ENCODE measurements around the gene NANS.
"Not testable (repeated sequence)": the region's sequence is repeated elsewhere in the genome, so short reads cannot be mapped to it uniquely, and the experiment has no call there.

Gene NANS, protein sequence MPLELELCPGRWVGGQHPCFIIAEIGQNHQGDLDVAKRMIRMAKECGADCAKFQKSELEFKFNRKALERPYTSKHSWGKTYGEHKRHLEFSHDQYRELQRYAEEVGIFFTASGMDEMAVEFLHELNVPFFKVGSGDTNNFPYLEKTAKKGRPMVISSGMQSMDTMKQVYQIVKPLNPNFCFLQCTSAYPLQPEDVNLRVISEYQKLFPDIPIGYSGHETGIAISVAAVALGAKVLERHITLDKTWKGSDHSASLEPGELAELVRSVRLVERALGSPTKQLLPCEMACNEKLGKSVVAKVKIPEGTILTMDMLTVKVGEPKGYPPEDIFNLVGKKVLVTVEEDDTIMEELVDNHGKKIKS

DNA sequence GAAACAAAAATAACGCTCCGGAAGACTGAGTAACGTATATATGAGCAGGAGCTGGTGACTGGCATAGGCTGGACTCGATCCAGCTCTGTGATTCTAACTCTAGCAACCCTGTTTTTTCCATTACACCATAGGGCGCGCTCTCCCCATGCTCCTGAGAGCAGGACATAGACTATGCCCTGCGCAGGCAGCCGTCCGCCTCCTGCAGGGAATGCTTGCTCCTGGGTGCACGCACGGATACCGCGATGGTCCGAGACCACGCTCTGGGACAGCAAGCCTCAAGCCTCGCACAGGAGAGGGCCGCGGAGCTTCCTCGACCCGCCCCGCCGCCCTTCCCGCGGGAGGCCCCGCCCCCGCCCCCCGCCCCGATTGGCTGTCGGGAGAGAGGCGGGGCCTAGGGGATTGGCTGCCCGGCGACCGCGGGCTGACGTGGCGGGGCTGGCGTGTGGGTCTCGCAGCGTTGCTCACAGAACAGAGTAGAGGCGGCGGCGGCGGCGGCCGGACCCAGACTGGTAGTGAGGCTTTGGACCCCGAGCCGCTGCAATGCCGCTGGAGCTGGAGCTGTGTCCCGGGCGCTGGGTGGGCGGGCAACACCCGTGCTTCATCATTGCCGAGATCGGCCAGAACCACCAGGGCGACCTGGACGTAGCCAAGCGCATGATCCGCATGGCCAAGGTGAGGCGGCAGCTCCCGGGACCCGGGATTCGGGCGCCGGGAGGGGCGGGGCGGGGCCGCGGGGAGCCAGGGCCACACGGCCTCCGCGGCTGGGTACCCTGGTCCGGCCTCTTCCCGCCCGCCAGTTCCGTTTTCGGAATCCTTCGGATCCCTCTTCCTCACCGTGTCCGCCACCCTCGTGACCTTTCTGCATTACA, at the start of gene NANS:
TSS of gene NANS (plus strand) at position 464 of the 869 bp plus-strand sequence. CDS start at position 541, 77 bp downstream.
- no peak for FAIRE-seq

DNA sequence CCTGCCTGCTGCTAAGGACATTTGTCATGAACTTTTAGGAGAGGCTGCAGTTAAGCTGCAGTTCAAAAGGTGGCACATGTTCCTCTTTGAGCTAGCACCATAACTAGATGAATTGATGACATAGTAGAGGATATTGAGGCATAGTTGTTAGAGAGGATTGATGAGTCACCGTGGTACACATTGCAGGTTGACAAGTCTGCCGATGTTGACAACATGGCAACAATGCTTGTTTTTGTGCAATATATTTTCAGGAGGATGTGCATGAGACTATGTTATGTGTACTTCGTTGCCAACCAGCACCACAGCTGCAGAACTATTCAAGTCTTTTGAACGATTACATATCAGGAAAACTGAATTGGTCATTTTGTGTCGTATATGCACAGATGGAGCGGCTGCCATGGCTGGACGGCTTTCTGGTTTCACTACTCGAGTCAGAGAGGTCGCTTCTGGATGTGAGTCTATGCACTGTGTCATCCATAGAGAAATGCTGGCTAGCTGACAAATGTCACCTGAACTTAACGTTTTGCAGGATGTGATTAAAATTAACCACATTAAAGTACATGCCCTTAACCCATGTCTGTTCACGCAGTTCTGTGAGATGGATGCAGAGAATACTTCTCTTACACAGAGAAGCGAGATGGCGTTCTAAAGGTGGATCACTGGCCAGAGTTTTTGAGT, 49.1 kb upstream of the NANS start:
- no peak for FAIRE-seq

DNA sequence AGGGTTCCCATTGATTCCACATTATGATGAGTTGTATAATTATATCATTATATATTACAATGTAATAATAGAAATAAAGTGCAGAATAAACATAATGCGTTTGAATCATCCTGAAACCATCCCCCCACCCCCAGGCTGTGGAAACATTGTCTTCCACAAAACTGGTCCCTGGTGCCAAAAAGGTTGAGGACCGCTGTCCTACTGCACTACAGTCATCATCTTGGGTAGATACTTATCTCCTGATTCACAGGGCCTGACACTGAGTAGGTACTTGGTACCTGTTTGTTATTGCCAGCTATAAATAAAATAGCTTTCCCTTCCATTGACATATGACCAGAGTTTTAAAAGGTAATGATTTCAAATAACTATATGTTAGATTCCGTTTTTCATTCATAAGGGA, 47.8 kb upstream of the NANS start:
- no peak for FAIRE-seq

DNA sequence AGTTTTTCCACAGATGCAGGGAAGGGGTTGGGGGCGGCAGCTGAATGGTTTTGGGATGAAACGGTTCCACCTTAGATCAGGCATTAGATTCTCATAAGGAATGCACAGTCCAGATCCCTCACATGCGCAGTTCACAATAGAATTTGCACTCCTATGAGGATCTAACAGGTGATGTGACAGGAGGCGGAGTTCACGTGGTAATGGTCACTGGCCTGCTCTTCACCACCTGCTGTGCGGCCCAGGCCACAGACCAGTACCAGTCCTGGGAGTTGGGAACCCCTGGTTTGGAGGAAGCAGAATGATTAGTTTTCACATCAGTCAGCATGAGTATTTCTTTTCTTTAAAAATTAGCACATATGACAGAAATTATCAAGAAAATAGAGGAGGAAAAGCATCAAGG, 47.1 kb upstream of the NANS start:
- no peak for FAIRE-seq

DNA sequence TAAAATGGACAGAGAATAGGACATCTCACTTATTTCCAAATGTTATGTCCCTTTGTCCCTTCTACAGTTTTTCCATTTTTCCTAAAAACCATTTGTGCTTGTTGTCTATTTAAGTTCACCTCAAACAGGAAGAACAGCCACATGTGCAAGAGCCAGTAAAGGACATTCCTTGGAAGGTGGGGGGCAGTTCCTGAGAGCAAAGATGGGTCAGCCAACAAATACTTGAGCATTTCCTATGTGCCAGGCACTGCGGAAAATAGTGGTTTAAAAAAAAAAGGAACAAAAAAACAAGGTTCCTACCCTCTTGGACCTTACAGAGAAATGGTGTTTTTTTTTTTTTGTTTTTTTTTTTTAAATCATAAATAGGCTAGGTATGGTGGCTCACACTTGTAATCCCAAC, 46.6 kb upstream of the NANS start:
- FAIRE-seq: no peak

DNA sequence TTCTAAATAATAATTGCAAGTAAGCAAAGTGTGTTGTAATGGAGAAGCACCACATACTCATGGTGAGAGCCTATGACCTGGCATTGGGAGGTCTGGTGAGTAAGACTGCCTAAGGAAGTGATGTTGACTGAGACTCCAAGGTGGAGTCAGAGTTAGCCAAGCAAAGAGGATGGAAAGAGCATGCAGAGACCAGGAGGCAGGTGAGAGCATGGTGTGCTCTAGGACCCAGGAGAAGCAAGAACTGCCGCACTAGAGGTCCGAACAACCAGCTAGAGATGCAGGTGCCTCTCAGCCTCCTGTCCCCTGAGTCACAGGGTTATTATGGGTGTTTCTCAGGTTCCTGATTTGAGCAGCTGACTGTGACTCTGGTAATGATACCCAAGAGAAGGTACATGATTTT, 46.1 kb upstream of the NANS start:
- FAIRE-seq: no peak

DNA sequence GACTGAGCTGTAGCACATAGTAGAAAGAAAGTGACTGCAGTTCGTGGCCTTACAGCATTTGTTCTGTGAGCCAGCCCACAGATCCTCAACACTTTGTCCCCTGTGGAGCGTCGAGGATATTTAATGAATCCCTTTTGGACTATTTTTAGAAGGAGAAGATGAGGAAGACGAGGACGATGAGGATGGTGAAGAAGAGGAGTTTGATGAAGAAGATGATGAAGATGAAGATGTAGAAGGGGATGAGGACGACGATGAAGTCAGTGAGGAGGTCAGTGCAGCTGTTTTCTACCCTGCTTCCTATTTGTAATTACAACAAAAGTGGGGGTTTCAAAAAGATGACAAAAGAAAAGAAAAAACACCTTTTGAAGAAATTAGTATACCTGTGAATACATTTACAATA, 45.4 kb upstream of the NANS start:
- FAIRE-seq: no peak

DNA sequence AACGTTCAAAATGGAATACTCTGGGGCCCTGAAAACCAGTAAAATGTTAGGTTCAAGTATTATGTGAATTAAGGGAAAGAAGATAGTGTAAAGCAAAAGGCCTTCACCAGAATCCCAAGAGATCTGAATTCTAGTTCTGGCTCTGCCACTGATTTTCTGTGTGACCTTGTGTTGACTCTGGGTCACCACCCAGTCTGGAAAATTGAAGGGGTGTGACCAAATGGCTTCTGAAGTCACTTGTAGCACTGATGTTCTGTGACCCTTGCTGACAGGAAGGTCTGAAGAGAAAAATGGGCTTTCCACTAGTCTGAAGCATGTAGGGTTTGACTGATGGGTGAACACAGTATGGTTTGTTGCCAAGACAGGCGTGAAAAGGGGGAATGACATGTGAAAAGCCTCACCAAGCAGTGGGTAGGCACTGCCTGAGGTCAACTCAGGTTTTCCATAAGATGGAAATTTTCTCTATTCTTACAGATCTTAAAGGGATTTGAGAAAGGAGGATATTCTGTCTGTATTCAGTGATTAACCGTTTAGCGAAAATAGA, 40.3 kb upstream of the NANS start:
- no peak for FAIRE-seq

DNA sequence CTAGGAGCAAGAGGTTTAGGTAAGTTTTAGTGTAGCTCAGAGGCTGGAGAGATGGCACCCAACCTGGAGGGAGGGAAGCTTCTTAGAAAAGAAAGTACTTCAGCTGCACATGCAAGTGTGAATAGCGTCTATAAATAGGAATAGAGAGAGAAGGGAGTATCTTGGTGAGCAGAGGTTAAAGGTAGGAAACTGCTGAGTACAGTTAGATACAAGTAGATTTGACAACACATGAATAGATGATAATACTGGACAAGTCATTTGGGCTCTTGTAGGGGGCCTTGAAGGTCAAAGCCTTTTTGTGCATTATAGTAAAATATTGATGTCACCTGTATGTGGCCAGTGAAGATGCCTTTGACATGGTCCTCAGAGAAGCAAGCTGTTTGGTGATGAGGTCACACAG, 39.2 kb upstream of the NANS start:
- FAIRE-seq: no peak

DNA sequence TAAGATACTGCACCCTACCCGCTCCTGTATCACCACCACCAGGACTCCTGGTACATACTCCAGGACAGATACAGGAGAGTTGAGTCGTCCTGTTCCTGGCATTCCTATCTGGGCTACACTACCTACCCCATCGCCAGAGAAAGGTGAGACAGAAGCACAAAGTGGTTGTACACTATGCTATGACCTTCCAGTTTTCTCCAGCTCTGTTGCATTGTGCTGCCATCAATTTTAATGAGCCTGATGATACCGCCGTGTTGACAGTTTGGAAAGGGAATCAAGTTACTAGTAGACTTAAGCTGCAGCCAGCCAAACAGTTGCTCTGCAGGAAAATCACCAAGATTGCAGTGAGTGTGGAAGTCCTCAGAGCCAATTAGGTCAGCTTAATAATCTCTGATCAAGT, 38.2 kb upstream of the NANS start:
- no peak for FAIRE-seq

DNA sequence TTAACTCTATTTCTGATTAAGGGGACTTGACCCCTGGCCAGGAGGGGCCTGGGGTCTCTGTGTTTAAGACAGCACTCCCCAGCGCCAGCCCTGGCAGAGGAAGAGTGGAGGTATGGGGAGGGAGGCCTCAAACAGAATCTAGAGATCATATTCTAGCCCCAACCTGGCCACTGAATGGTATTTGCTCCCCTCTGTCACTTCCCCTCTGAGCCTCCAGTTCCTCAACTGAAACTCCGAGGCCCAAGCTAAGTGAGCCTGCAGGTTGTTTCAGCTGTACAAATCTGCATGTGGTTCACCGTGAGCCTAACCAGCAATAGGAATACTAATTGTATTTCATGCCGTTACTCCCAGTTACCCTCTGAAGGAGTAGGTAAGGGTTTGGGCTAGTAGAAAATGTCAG, 37.4 kb upstream of the NANS start:
- no peak for FAIRE-seq

DNA sequence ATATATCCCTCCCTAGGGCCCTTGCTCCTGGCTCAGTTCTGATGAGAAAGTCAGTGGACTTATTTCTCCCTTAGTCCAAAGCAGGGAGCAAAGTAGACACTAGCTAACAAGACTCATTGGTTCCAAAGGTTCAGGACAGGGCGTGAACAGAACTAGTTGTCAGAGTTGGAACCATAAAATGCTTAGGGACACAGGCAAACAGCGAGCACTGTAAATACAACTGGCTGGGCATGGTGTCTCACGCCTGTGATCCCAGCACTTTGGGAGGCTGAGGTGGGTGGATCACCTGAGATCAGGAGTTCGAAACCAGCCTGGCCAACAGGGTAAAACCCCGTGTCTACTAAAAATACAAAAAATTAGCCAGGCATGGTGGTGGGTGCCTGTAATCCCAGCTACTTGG, 36.7 kb upstream of the NANS start:
- not testable (repeated sequence) for FAIRE-seq

DNA sequence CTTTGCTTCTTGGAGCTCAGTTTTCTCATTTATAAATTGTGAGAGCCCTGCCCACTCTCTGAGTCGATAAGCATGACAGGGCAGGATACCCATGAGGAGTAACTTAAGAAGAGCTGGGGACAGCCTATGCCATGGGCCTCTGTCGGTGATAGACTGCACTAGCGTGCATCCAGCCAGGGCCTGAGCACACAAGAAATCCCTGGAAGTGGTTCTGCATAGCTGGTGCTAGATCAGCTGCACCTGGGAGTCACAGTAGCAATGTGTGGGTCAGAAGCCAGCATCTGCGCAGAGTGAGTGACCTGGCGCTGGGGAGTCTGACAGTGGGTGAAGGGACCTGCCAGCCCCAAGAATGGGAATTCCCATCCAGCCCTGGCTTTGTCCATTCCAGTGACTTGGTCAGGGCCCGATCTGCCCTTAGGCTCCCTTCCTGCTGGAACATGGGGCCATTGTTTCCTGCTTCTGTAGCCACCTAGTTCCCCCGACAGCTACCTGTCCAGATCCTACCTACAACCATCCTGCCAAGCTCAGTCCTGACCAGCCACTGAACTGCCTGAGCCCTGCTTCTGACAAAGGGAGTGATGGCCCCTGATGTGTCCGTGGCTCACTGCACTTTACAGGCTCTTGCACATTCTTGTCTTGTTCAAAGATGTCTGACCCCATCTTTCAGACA, 35.9 kb upstream of the NANS start:
- FAIRE-seq: no peak

DNA sequence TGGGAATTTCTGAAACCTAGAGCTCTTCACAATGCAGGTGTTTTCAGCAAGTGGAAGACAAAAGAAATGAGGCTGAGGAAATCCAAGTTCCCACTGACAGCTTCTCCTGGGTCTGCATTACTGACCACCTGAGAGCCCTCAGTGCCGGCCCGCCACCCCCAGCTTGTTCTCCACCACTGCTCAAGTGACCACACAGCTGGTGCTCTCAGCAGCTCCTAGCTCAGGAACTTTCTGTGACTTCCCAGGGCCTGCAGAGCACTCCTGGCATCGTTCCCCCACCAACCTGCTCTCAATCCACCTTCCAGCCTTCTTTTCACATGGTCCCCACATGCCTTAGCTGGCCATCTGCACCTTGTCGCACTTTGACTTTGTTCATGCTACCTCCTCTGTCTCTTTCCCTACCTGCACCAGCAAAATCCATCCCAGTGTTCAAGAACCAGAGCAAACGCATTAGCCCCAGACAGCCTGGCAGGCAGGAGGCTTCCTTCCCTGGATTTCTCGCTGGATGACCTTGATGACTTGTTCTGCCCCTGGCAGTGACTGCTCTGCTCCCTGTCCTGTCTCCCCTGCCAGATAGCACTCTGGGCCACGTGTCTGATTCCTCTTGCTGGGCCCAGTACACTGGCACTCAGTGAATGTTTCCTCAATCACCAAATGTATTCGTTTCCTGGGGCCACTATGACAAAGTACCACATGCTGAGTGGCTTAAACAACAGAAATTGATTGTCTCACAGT, 35.1 kb upstream of the NANS start:
- FAIRE-seq: no peak

DNA sequence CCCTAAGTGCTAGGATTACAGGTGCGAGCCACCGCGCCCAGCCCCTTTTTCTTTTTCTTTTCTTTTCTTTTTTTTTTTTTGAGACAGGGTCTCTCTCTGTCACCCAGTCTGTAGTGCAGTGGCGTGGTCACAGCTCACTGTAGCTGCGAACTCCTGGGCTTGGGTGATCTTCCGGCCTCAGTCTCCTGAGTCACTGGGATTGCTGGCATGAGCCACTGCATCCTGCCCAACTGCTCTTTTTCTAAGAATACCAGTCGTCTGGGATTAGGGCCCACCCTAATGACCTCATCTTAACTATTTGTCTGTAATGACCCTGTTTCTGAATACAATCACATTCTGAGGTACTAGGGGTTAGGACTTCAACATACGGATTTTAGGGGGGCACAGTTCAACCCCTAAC, 34.1 kb upstream of the NANS start:
- no peak for FAIRE-seq

DNA sequence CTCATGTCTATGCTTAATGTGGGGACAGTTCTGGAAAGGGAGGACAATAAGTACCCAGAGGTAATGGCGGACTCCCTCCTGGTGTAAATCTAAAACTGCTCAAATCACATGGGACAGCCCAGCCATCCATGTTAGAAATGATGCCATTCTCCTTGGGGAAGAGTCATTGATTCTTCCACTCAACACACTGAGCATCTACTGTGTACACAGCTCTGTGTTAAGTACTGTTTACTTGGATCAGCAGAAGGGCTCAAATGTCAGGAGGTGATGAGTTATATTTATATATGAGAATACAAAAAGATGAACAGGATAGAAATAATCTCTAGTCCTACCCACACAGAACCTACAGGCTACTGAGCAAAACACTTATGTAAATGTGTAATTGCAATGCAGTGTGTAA, 31.8 kb upstream of the NANS start:
- no peak for FAIRE-seq

DNA sequence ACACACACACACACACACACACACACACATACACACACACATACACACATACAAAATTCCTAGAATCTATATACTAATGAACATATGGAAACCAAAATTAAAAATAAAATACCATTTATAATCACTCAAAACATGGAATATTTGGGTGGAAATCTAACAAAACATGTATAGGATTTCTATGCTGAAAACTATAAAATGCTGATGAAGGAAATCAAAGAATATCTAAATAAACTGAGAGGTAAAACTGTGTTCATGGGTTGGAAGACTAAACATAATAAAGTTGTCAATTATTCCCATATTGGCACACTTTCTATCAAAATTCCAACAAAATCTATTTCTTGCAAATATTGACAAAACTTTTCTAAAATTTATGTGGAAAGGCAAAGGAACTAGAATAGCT, 25.4 kb upstream of the NANS start:
- FAIRE-seq: no peak

DNA sequence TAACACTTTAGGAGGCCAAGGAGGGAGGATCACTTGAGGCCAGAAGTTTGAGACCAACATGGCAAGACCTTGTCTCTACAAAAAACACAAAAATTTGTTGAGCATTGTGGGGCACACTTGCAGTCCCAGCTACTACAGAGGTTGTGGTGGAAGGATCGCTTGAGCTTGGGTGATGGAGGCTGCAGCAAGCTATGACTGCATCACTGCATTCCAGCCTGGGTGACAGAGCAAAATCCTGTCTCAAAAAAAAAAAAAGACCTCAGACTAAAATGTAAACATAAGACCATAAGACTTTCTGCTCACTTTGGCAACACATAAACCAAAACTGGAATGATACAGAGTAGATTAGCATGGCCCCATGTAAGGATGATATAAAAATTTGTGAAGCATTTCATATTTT, 24.6 kb upstream of the NANS start:
- FAIRE-seq: no peak

DNA sequence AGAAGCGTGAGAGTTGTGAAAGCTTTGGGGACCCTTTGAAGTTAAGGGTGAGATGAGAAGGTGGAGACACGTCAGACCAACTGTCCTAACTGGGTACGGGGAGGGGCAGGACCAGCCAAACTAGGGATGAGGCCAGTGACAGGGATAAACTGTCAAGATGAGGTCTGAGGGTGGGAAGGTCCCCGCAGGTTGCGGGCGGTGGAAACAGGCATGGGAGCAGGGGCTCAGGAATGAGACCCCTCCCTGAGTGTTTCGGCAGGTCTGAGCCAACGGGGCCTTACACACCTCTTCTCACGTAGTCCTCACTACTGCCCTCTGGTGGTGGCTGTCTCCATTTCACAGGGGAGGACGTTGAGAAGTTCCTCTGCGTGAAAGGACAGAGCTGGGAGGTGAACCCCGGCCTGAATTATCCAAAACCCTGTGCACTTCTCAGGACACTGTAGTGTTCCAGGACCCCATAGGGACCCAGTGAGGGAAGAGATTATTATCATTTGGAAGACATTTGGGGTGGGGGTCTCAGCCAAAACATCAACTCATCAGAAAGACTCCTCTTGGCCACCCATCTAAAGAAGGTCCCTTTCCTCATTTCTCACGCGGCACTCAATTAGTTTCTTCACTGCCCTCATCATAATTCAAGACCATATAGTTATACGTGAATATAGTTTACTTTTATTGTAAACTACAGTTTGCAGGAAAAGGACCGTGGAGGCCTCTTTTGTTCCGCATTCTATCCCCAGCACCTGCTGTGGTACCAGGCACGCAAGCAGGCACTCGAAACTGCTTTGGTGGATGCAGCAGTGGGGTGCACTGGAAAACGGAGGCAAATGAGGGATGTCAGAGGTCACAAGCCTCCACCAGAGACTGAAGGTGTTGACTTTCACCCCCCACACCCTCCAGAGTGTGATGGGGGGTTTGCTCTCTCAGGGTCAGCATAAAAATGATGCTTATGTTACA, 21.7 kb upstream of the NANS start:
- FAIRE-seq: no peak

DNA sequence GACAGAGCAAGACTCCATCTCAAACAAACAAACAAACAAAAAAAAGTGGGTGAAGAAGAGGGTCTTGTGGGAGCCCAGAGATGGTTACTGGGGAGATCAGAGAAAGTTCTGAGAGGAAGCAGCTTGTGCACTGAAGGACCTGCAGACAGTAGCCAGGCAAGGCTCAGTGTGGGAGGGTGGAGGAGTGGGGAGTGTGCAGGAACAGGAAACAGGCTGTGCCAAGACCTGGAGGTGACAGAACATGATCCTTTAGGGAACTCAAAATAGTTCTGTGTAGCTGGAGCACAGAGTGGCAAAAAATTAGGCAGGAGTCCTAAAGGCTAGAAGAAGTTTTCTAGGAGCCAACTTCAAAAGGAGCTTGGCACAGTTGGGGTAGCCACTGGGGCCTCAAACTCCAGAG, 19.2 kb upstream of the NANS start:
- no peak for FAIRE-seq

DNA sequence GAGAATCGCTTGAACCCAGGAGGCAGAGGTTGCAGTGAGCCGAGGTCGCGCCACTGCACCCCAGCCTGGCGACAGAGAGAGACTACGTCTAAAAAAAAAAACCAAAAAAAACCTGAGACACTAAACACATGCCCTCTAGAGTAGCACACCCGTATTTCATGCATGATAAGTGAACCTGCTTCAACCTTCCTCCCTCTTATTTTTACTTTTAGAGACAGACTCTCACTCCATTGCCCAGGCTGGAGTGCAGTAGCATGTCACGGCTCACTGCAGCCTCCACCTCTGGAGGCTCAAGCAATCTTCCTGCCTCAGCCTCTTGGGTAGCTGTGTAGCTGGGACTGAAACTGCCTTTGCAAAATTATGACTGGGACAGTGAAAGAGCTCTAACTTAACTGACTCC, 17.6 kb upstream of the NANS start:
- no peak for FAIRE-seq
